HG03175 (cell line): ENCODE data around the gene ZNF506.
"Not testable (repeated sequence)": the region's sequence is repeated elsewhere in the genome, so short reads cannot be mapped to it uniquely, and the experiment has no call there.

Source experiments
- ATAC-seq: cut with Tn5 transposase; IDR thresholded peaks from one replicate; pipeline ENCODE4 v1.9.1; 2021; ENCODE audit warnings: mild to moderate bottlenecking, moderate library complexity; ENCODE audit not compliant: unreplicated experiment

Gene ZNF506

DNA sequence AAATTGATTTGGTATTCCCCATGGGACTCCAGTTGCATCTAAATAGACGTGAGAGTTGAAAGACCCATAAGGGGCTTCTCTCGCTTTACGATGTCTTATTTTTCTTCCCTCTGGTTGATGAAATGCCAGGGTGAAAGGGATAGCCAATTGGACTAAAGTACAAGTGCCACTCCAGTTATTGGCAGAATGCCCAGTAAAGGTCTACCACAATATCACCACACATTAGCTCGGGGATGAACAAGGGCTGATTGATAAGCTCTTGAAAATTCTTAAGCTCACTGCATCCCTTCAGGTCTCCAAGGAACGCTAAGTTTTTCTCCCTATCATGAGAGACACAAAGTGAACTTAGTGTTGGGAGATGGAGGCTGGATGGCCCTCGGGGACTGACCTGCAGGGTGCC is 39.8 kb downstream of the ZNF506 start:
- not testable (repeated sequence) for ATAC-seq

DNA sequence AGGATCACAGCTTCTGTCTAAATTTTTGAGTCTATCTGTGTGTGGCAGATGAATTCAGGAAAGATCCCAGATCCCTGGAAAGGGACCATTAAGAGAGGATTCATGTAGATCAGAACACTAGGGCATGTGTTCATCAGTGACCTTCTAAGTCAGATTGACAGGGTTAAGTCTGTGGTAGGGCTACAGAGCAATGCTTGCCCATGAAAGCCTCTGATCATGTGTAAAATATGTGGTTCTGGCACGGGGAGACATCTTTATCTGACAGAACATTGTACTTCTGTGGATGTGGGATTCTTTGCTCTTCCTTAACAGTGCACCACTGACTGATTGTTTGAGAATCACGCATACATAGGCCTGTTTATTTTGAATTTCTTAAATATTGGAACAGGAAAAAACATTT is 42.9 kb downstream of the ZNF506 start:
- ATAC-seq, result no peak

DNA sequence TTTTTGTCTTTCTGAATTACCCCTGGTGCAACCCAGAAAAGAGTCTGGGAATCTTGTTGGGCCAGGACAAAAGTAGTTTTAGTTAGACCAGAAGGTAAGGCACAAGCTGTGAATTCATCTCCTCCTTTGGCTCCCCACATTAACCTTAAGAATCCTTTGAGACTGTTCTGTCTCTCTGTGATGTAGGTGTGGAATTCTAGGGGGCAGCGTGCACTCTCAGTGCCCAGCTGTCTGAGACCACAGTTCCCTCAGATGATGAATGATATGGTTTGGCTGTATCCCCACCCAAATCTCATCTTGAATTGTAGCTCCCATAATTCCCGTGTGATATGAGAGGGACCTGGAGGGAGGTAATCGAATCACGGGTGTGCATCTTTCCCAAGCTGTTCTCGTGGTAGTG is 43.9 kb downstream of the ZNF506 start:
- ATAC-seq, result no peak

DNA sequence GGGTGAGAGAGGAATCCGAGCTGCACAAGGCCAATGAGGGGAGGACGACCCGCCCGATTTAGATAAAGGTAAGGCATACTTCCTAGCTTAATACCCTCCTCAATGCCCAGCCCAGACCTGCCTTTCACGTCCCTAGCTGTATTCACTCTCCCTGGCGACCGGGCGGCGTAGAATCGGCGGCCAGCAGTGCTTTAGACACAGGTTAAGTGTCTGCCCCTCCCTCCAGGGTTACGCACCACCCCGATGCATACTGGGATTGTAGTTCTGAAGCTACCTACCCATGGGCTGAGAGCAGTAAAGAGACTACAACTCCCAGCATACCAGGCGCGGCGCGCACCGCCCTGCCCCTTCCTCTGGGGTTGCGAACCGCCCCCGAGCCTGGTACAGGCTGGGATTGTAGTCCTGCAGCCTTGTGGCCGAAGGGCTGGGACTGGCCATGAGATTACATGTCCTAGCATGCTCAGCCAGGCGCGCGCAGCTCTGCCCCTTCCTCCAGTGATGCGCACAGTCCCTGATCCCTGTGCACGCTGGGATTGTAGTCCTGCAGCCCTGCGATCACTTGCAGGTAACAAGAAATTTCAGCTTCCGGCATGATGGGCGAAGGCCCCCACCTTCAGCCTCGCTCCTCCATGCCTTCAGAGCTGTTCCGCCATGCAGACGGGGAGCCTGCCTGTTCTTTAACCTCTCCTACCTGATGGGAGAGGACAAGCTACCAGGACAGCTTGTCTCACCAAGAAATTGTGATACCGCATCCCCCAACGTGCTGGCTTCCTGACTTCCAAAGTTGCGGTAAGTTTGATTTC is 45.1 kb downstream of the ZNF506 start:
- ATAC-seq, result peak; percentile 98

DNA sequence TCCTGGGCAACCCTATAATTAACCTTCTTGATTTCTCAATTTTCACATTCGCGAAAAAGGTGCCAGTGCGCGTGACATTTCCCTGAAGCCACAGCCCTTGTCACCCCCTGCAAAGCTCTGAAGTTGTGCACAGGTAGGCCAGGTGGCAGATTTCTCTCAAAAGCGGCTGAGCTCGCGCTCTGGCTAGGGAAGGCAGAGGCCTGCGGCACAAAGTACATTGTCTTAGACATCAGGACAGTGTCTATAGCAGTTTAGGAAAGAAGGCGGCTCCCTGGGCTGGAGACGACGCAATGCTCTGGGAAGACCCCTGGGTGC is 45.7 kb downstream of the ZNF506 start:
- peak; percentile 9 for ATAC-seq

DNA sequence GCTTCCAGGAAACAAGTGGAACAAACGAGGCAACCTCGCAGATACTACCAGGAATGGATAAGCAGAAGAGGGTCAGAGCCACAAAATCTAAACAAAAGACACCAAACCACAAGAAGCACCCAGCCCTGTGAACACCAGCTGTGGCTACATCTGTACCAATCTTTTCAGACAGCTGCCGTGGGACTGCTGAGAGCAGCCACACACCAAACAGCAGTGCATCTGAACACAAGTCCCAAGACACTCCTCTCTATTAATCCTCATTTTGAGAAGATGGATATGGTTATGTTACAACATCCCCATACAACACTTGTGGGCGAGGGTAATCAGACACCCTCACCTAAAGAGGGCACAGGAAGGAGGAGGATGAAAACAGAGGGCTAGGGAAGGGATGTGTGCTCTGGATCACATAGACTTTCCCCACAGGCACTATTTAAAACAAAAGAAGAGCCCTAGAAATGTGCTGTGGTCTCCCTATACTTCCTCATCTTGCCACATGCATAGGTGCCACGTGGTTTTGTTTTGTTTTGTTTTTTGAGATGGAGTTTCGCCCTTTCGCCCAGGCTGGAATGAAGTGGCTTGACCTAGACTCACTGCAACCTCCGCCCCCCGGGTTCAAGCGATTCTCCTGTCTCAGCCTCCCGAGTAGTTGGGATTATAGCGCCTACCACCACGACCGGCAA is 47.1 kb downstream of the ZNF506 start:
- no peak for ATAC-seq

DNA sequence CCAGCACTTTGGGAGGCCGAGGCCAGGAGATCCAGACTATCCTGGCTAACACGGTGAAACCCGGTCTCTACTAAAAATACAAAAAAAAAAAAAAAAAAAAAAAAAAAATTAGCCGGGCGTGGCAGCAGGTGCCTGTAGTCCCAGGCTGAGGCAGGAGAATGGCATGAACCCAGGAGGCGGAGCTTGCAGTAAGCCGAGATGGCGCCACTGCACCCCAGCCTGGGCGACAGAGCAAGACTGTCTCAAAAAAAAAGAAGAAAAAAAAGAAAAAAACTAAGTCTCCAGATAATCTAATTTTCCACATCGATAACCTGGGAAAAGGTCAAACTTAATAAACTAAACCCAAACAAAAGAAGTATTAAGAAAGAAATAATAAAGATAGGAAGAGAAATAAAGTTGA is 49.6 kb downstream of the ZNF506 start:
- not testable (repeated sequence) for ATAC-seq

DNA sequence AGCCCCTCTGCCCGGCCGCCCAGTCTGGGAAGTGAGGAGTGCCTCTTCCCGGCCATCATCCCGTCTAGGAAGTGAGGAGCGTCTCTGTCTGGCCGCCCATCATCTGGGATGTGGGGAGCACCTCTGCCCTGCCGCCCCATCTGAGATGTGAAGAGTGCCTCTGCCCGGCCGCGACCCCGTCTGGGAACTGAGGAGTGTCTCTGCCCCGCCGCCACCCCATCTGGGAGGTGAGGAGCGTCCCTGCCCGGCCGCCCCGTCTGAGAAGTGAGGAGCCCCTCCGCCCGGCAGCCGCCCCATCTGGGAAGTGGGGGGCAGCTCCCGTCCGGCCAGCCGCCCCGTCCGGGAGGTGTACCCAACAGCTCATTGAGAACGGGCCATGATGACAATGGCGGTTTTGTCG is 51.6 kb downstream of the ZNF506 start:
- ATAC-seq, result not testable (repeated sequence)

DNA sequence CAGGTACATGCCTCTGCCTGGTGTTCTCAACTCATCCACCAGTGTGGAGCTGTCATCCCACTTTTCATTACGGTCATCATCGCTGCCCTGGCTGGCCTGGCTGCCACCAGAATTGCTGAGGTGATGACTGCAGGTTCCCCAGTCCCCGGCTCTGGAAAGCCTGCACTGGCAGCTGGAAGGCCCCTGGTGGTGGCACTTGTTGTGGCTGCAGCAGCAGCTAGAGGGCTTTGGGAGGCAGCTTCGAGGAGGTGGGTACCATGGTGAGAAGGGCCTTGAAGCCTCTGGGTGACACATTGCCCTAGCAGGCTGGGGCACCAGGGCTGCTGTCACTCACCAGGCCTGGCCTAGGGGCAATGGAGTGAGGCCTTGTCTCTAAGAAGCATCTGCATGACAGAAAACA is 63.4 kb downstream of the ZNF506 start:
- ATAC-seq, result no peak

DNA sequence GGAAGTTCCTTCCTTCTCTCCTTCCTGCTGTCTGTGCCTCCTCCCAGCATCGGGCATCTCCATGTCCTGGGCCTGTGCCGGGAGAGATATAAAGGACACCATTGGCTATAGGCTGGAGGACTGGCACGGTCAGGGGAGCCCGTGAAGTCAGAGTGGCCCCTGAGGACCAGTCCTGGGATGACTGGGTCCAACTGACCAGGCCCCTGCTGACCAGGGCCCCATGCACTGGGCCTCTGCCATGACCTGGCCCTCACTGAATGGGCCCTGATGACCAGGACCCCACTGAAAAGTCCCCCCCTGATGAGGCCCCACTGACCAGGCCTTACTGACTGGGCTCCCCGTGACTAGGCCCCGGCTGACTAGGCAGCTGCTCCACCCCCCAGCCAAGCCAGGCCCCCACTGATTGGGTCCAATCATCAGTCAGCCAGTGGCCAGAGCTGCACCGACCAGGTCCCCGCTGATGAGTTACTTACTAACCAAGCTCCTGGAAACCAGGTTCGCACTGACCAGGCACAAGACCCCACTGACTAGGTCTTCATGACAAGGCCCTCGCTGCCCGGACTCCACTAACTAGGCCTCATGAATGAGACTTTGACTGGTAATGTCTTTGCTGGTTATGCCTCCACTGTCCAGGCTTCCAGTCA is 68.7 kb downstream of the ZNF506 start:
- ATAC-seq, result no peak

DNA sequence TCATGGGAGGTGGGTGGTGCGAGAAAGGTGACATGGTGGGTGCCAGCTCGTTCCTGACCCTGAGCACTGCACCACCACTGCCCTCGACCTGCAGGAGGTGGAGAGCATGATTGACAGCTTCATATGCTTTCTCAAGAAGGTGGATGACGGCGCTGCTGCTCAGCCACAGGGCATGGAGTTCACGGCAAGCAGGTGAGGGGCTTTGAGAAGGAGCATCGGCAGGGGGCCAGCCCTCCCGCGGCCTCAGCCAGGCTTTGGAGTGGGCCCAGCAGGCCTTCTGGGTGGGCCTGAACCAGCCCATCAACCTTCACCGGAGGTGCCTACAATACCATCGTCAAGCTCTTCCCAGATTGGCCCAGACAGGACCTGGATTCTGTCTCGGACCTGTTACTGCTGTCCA is 69.7 kb downstream of the ZNF506 start:
- ATAC-seq, result no peak

DNA sequence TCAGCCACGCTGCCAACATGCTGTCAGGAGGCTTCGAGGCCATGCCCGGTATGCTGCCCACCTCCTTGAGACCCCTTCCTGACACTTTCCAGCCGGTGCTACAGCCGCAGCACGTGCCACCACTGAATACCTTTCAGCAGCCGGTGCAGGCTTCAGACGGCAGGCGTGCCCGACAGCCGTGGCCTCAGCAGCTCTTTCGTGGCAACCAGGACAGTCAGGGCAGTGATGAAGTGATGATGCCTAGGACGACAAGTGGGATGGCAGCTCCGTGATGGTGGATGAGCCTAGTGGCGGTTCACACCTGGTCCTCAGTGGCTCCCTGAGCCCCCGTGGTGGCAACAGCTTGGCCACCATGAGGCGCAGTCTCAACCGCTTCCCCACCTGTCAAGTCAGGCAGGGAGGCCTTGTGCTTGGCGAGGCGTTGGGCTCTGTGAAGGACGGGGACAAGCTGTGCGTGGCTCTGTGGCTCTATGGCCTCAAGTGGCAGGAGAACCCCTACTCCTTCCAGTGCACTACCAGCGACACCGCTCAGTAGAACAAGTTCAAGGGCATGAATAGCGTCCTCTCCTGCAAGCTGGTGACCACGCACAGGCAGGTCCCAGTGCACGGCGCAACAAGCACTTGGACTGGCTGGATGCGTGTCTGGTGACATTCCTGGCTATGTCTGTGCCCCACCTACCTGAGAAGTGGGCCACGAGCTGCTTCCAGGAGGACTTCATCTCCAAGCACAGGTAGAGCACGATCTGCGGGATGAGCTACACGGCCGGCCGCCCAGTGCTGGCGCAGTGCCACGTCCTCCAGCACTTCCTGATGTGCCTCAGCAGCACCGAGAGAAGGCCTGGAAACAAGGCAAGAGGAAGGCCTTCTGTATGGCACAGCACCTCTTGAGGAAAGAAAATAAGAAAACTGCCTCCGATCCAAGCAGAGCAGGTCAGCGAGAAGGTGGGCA is 70.4 kb downstream of the ZNF506 start:
- ATAC-seq, result no peak

DNA sequence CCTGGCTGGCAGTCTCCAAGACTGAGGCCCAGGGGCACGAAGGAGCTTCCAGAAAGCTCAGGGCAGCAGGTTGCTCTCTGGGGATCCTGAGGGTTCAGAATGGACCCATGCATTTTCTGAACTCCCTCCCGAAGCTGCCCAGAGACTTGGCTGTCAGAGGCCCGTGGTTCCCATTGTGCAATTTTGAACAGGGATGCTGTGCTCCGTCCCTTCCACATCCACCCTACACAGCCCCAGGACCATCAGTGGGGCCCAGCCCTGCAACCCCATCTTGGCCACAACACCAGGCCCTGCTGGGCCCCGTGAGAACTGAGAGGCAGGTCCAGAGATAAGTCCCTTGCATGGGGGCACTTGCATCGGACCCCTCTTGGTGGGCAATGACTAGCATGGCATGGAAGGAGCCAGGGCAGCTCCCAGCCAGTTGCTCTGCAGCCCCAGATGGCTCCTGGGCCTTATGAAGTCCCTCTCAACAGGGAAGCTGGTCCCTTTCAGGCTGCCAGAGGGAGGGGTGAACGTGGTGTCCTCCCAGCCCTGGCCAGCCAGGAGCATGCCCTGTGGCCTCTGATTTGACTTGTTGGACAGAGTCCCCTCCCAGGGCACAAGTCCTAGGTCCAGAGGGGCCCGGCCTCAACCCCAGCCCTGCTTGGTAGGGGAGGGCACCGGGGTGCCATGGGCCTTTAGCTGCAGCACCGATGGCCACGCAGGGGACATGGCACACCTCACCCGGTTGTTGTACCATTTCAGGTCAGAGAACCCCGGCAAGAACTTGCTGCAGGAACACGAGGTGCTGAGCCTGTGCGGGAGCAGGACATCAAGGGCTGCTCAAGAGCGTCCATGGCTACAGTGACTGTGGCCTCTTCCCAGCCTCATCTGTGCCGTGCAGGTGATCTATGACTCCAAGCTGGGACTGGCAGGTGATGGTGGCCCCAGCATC is 71.4 kb downstream of the ZNF506 start:
- ATAC-seq, result no peak

DNA sequence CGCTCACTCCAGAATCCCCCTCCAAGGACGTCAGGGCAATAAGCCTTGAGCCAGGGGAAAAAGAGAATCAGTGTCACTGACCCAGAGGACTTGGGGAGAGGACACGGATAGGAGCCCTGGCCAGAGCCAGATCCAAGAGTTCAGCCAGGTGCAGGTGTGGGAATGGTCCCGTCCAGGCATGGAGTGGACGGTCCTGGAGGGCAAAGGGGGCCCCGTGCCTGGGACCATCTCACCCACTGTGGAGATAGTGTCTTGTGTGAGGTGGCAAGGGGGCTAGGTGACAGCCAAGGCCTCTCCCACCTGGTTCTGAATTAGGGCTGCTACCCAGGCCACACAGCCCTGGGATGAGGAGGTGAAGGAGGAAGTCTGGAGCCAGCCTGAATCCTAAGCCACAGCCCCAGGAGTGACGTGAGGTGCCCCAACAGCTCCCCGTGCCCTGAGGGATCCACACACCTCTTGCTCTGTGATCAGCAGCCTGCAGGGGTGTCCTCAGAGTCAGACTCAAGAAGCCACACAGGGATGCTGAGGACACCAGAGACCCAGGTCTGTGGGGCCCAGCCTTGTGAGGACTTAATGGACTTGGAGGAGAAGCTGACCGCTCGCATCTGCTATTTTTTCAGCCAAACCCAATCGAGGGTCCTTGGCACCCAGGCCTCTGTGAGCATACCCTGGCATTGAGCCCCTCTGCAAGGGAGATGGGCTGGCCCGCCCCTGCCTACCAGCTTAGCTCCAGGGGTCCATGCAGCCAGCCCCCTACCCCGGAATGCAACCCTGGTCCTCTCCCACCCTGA is 72.2 kb downstream of the ZNF506 start:
- ATAC-seq, result no peak

DNA sequence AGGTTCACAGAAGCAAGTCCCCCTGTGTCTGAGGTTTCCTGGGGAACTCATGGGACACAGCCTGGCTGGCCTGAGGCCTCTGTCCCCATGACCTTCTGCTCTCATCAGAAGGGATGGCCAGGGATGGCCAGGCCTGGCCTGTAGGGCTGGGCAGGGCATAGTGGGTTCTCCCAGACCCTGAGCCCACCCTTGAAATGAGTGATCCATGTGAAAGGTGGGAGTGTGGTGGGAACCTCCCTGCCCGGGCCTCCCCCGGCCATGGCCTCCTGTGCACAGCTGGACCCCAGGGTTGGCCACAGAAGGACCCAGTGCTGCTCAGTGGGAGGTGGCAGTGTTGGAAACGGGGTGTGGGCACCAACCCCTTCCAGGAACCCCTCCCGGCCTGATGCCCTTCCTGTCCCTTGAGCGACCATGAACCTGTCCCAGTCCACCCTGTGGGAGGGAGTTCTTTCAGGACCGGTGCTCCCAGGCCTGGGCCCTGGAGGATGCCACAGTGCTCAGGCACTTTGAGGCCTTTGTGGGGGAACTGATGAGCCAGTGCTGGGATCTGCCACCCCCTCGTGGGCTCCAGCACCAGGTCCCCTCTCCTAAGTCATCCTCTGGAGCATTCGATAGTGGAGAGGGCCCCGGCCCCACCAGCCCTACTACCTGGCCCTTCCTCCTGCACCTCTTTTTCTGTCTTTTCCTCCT is 73.2 kb downstream of the ZNF506 start:
- ATAC-seq, result no peak

DNA sequence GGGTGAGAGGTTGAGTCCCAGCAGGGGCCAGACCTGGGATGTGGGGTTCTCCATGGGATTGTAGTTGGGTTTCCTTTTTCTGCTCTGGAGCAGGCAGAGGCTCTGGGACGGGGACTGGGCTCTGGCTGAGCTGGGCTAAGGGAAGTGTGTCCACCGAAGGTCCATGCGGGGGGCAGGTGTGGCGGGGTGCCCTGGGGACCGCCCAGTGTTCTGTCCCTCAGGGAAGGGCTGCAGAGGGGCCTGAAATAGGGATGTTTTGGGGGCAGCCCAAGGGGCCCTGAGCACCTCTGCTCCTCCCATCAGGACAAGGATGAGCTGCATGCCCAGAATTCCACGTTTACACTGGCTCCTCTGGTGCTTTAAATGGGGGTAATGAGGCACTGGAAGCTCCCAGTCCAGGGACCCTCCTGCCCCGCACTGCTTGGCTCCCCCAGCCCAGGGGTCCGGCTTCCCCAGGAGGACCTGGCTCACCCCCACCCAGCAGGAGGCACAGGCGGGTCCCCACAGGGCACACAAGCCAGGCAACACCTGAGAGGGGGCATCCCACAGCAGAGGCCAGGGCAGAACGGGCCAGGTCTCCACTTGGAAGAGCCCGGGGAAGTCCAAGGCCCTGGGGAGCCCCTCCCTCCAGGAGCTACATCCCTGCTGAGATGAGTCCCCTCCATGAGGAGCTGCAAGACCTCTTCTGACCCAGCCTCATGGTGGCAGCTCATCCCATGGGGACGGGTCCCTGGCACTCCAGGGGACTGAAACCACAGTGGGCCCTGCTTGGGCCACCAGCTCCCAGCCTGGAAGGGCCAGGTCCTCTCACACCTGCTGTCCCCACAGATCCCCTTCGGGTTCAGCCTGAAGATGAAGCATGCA is 74.0 kb downstream of the ZNF506 start:
- no peak for ATAC-seq

DNA sequence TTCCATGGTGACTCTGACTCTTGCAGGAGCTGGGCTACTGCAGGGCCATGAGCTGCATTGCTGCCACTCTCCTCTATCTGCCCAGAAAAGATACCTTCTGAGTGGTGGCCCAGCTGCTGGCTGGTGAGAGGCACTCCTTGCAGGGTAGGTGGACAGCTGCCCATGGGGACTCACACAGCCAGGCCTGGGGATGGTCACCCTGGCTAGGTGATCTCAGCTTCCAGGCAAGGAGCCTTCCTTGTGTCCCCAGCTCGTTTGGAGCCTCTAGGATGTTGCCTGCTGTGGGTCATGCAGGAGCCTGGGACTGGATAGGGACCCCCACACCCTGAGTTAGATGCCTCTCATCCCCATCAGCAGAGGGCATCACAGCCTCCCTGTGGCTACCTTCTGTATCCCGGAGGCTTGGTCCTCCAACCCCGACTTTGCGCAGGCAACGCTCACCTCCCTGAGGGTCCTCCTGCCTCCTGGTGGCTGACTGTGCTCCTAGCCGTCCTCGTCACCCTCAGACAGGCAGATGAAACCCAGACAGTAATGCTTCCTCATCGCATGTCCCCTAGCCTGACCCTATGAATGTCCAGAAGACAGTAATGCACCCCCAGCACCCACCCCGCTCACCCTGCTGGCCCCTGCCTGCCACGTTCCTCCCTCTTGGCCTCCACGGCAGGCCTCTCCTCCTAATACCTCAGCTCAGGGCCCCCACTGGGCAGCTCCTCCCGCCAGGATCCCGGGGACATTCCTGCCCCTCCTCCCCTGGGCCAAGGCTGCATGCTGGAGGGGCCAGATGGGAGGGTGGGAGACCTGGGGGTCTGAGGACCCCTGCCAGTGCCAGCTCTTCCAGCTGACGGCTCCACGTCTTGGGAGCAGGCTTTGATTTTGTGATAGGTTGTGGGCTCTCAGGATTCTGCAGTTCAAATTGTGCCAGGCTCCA is 75.0 kb downstream of the ZNF506 start:
- ATAC-seq, result no peak
